HS-27A (cell line): Measurements from ENCODE around the gene IGSF9.

Experiments
- DNase-seq: peaks from one replicate; pipeline ENCODE4 v3.0.0-alpha.2; 2012; ENCODE audit warnings: low read depth, missing footprints

IGSF9 gene

GRCh38 chr1:159972443-159973205 is 27.2 kb upstream of the IGSF9 start:
- DNase-seq = no peak

GRCh38 chr1:159970932-159971342 is 25.5 kb upstream of the IGSF9 start:
- no peak for DNase-seq

- no peak for DNase-seq
Measured at GRCh38 chr1:159968901-159969300, 23.5 kb upstream of the IGSF9 start.

- DNase-seq = no peak
Measured at GRCh38 chr1:159965263-159965662, 19.9 kb upstream of the IGSF9 start.

- no peak for DNase-seq
Measured at GRCh38 chr1:159964144-159964543, 18.7 kb upstream of the IGSF9 start.

GRCh38 chr1:159962176-159962575 is 16.8 kb upstream of the IGSF9 start:
- DNase-seq = no peak

- DNase-seq = no peak
Measured at GRCh38 chr1:159961636-159962035, 16.2 kb upstream of the IGSF9 start.

GRCh38 chr1:159960721-159961381 is 15.4 kb upstream of the IGSF9 start:
- DNase-seq = peak; percentile 89

GRCh38 chr1:159959451-159959850 is 14.0 kb upstream of the IGSF9 start:
- no peak for DNase-seq

- no peak for DNase-seq
Measured at GRCh38 chr1:159958719-159959380, 13.4 kb upstream of the IGSF9 start.

GRCh38 chr1:159957824-159958268 is 12.4 kb upstream of the IGSF9 start:
- DNase-seq = no peak

- DNase-seq = no peak
Measured at GRCh38 chr1:159955456-159955855, 10.0 kb upstream of the IGSF9 start.

- DNase-seq = no peak
Measured at GRCh38 chr1:159953536-159954515, 8.4 kb upstream of the IGSF9 start, which contains the start of gene SLAMF9. SLAMF9 (minus strand) TSS chr1:159954237; CDS start chr1:159954137, 100 bp downstream.

GRCh38 chr1:159952932-159953331 is 7.5 kb upstream of the IGSF9 start:
- no peak for DNase-seq

GRCh38 chr1:159951551-159951950 is 6.1 kb upstream of the IGSF9 start:
- no peak for DNase-seq

- no peak for DNase-seq
Measured at GRCh38 chr1:159951016-159951415, 5.6 kb upstream of the IGSF9 start.

- no peak for DNase-seq
Measured at GRCh38 chr1:159949981-159950381, 4.6 kb upstream of the IGSF9 start.

GRCh38 chr1:159949123-159949522 is 3.7 kb upstream of the IGSF9 start:
- no peak for DNase-seq

- DNase-seq = no peak
Measured at GRCh38 chr1:159947942-159948341, 2.5 kb upstream of the IGSF9 start.

GRCh38 chr1:159946242-159947187 is 1.1 kb upstream of the IGSF9 start:
- no peak for DNase-seq
